Tibial artery (tissue), 4 donors: Measurements from ENCODE around the gene RPL29.

ENCODE experiments used
- DNase-seq, 2 donors: peaks; one replicate each; pipeline ENCODE4 v3.0.0-alpha.2; 2019
- H3K27ac ChIP-seq, 2 donors: fragments of 200-600 bp; sonication (generic) in 1 of 2; 1 replicate in 1 of 2; 2 replicates in 1 of 2; pipeline ENCODE4 v1.5.1; 2018 to 2019; ENCODE audit warnings: mild to moderate bottlenecking in 1 of 2
- H3K27me3 ChIP-seq, 2 donors: fragments of 200-600 bp; sonication (generic) in 1 of 2; one replicate each; pipeline versions ENCODE4 v1.5.1 to v1.6.0; 2016 to 2019
- H3K36me3 ChIP-seq, 3 donors: fragments of 200-600 bp; sonication (generic) in 2 of 3; one replicate each; pipeline ENCODE4 v1.5.1; 2016 to 2019; ENCODE audit warnings: mild to moderate bottlenecking in 2 of 3
- H3K4me1 ChIP-seq, 4 donors: fragments of 200-600 bp; sonication (generic) in 2 of 4; 1 replicate in 3 of 4; 2 replicates in 1 of 4; pipeline ENCODE4 v1.5.1; 2016 to 2019
- H3K4me3 ChIP-seq, 2 donors: fragments of 200-600 bp; sonication (generic) in 1 of 2; 1 replicate in 1 of 2; 2 replicates in 1 of 2; pipeline ENCODE4 v1.5.1; 2018 to 2019; ENCODE audit warnings: mild to moderate bottlenecking in 2 of 2
- H3K9me3 ChIP-seq, 3 donors: fragments of 200-600 bp; sonication (generic) in 1 of 3; one replicate each; pipeline ENCODE4 v1.5.1; 2016 to 2019
- intact Hi-C: fragments of 100-400 bp; cut with DNase I; formaldehyde crosslinking; loops from one replicate; pipeline ENCODE4 v1.15.0; 2023; ENCODE audit warnings: low total_unique reads
- TF ChIP-seq, protein P1 (sequence below), 2 experiments: fragments of 200-600 bp in 1 of 2; fragments of 450-650 bp in 1 of 2; IDR thresholded peaks; one replicate each; pipeline ENCODE4 v1.5.1; 2017 to 2019; ENCODE audit warnings: antibody characterized with exemption in 2 of 2, mild to moderate bottlenecking in 1 of 2, moderate library complexity in 1 of 2

The RPL29 gene

DNA sequence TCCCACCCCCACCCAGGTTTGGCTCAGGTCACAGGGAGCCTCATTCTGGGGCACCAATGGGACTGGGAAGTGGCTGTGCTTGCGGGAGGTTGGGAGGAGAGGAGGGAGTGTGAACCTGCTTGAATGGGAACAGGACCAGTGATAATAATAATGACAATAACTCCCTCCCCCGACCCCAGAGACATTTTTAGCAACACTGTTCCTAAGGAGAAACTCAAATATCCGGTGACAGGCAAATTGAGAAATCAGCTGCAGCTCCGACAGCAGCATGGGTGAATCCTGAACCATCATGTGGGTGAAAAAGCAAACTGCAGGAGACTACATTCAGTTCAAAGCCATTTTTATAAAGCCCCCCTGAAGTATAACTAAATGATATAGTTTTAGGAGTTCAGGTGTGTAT, 11.6 kb upstream of the RPL29 start:
- intact Hi-C loops: no loop called here
- H3K27ac ChIP-seq: no peak overlapping the region
- no peak for DNase-seq

DNA sequence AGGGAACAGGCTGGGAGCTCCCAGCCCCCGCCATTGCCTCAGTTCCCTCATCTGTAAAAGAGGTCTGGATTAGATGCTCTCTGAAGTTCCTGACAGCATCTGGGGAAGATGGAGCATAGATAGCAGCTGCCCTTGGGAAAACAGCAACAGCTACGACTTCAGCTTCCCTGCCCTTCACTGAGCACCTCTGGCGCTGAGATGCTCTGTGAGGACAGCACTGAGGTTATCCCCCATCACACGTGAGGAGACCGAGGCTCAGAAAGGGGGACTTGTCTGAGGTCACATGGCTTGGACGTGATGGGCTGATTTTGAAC, 11.1 kb upstream of the RPL29 start:
- no peaks in the 10 kb centered on the region for H3K36me3 ChIP-seq
- peaks cover 0 to 22% (median 19%) of the 10 kb centered on the region in 4 donors for H3K4me1 ChIP-seq
- no peak overlapping the region for H3K27ac ChIP-seq
- no peaks in the 10 kb centered on the region for H3K27me3 ChIP-seq
- TF ChIP-seq, protein P1, sequence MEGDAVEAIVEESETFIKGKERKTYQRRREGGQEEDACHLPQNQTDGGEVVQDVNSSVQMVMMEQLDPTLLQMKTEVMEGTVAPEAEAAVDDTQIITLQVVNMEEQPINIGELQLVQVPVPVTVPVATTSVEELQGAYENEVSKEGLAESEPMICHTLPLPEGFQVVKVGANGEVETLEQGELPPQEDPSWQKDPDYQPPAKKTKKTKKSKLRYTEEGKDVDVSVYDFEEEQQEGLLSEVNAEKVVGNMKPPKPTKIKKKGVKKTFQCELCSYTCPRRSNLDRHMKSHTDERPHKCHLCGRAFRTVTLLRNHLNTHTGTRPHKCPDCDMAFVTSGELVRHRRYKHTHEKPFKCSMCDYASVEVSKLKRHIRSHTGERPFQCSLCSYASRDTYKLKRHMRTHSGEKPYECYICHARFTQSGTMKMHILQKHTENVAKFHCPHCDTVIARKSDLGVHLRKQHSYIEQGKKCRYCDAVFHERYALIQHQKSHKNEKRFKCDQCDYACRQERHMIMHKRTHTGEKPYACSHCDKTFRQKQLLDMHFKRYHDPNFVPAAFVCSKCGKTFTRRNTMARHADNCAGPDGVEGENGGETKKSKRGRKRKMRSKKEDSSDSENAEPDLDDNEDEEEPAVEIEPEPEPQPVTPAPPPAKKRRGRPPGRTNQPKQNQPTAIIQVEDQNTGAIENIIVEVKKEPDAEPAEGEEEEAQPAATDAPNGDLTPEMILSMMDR (IDR thresholded peaks at IDR 0.05): no peak
- no peak for DNase-seq
- H3K4me3 ChIP-seq: no peak overlapping the region
- no peaks in the 10 kb centered on the region for H3K9me3 ChIP-seq
- intact Hi-C loops: no loop called here

More for the DNA sequence above, 11.6 kb upstream of the RPL29 start:
- Histone ChIP-seq H3K27me3 (no peaks in the 10 kb centered on the region), H3K36me3 (no peaks in the 10 kb centered on the region), H3K9me3 (no peaks in the 10 kb centered on the region), H3K4me1 (peaks cover 0 to 22% (median 19%) of the 10 kb centered on the region in 4 donors), H3K4me3 (no peak overlapping the region)
- TF ChIP-seq, protein P1 (IDR thresholded peaks at IDR 0.05): no peak

DNA sequence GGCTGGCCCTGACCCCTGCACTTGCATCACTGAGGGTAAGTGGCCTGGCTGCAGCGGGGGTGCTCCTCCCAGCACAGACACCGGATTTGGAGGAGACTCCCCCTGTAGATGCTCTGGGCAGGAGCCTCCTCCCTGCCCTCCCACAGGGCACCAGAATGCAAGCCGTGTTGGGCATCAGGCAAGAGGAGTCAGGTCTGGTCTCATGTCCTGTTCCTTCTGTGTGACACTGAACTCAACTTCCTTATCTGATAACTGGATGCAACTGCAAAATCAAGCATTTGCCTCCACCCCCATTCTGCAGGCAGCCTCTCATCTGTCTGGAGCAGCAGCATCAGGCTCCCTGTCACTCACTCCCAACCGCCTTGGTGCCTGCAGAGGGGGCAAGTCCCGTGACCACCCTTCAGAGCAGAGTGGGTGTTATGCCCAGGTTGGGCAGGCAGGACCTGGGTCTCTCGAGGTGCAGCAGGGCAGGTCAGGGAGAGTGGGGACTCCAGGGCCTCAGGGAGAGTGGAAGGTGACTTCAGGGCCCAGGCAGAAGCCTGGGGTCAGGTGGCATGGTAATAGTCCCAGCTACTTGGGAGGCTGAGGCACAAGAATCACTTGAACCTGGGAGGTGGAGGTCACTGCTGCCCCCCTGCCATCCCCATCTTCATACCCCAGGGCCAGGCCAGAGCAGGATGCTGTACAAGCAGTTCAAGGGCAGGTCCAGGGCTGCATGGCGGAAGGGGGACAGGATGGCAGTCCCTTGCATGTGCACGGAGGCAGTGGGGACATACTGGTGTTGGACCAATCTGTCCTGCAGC, 10.5 kb upstream of the RPL29 start:
- H3K9me3 ChIP-seq: no peaks in the 10 kb centered on the region
- TF ChIP-seq, protein P1 (IDR thresholded peaks at IDR 0.05): no peak
- no peaks in the 10 kb centered on the region for H3K27me3 ChIP-seq
- no peaks in the 10 kb centered on the region for H3K36me3 ChIP-seq
- intact Hi-C loops: no loop called here
- peaks cover 0 to 27% (median 21%) of the 10 kb centered on the region in 4 donors for H3K4me1 ChIP-seq
- no peak overlapping the region for H3K4me3 ChIP-seq
- H3K27ac ChIP-seq: peak overlapping the region; percentile 11 to 41
- no peak for DNase-seq

DNA sequence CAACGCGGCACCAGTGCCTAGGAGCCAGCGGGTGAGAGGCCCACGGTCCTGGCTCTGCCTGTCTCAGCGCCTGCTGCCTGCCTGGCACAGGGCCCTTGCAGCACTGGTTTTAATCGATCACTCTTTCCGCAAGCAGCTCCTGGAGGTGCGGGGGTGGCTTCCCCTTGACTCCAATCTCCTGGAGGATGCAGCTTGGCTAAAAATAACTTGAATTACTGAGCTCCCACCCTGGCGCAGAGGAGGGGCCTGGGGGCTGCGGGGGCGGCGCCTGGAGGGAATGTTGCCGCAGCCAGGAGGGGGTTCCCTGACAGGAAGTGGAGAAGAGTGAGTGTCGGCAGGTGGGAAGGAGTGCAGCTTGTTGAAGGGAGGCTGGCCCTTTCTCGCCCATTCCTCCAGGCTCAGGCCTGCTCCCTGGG, 9.9 kb upstream of the RPL29 start:
- H3K4me1 ChIP-seq: peaks cover 0 to 27% (median 21%) of the 10 kb centered on the region in 4 donors
- peak overlapping the region; percentile 11 to 41 for H3K27ac ChIP-seq
- no peaks in the 10 kb centered on the region for H3K9me3 ChIP-seq
- peaks cover 0 to 5% of the 10 kb centered on the region in 2 donors for H3K27me3 ChIP-seq
- no peaks in the 10 kb centered on the region for H3K36me3 ChIP-seq
- no peak overlapping the region for H3K4me3 ChIP-seq
- TF ChIP-seq, protein P1 (IDR thresholded peaks at IDR 0.05): no peak
- intact Hi-C loops: loop anchor here (2.0 kb wide), 1 partner anchor 115 kb away; no protein-coding TSS in a partner anchor
- DNase-seq: no peak

DNA sequence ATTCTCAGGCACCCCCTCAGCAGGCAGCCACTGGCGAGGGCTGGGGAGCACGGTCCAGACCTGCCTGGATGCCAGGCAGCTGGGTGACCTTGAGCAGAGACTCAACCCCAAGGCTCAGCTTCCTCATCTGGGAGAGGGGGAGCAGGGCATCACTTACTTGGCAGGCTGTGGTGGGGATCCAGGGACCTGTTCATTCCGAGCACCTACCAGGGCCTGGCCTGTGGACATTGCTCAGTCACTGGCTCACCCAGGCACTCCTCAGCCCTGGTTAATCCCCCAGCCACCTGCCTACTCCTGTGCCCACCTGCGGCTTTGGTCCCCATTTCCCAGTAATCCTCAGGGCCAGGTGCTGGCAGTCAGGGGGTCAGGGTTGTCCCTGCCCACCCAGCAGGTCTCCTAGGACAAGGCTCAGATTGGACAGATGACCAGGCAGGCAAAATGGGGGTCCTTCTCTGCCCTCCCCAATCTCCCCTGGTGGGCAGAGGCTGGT, 9.3 kb upstream of the RPL29 start:
- no peak for DNase-seq
- peak overlapping the region; percentile 11 to 41 for H3K27ac ChIP-seq
- intact Hi-C loops: loop anchor here (2.0 to 5.0 kb wide), 2 partner anchors 47 to 116 kb away; no protein-coding TSS in a partner anchor
- no peaks in the 10 kb centered on the region for H3K36me3 ChIP-seq
- no peaks in the 10 kb centered on the region for H3K9me3 ChIP-seq
- TF ChIP-seq, protein P1 (IDR thresholded peaks at IDR 0.05): no peak
- H3K4me1 ChIP-seq: peaks cover 0 to 27% (median 21%) of the 10 kb centered on the region in 4 donors
- H3K27me3 ChIP-seq: peaks cover 0 to 11% of the 10 kb centered on the region in 2 donors
- H3K4me3 ChIP-seq: no peak overlapping the region
